Heart right ventricle (tissue), 16 donors: ENCODE measurements around the gene REEP1. TPM values are rescaled to one million over a fixed set of nuclear protein-coding genes. Genes with fewer than 3 reads are reported as not detected.
A peak's percentile ranks its signal among the peaks of the same experiment; 100 is the strongest.

Experiments used
- ATAC-seq, 8 donors: fragments of 200-7000 bp; cut with Tn5 transposase; one replicate each; pipeline ENCODE4 v1.9.1; 2020; ENCODE audit warnings: mild to moderate bottlenecking in 8 of 8, moderate library complexity in 8 of 8, moderate number of reproducible peaks in 1 of 8
- DNase-seq, 2 donors: peaks; one replicate each; pipeline ENCODE4 v3.0.0-alpha.2; 2020
- H3K27ac ChIP-seq, 10 donors: fragments of 200-600 bp; sonication (generic) in 2 of 10; one replicate each; pipeline versions ENCODE4 v1.5.0 to v1.8.0; 2020 to 2022; ENCODE audit warnings: mild to moderate bottlenecking in 3 of 10
- H3K27me3 ChIP-seq, 7 donors: fragments of 200-600 bp; one replicate each; pipeline ENCODE4 v1.8.0; 2021 to 2022; ENCODE audit warnings: mild to moderate bottlenecking in 2 of 7
- H3K36me3 ChIP-seq, 9 donors: fragments of 200-600 bp; sonication (generic) in 1 of 9; one replicate each; pipeline versions ENCODE4 v1.5.0 to v1.8.0; 2020 to 2022; ENCODE audit warnings: mild to moderate bottlenecking in 2 of 9
- H3K4me1 ChIP-seq, 9 donors: fragments of 200-600 bp; sonication (generic) in 1 of 9; one replicate each; pipeline versions ENCODE4 v1.5.0 to v1.8.0; 2020 to 2022; ENCODE audit warnings: mild to moderate bottlenecking in 4 of 9
- H3K4me3 ChIP-seq, 10 donors: fragments of 200-600 bp; sonication (generic) in 2 of 10; one replicate each; pipeline versions ENCODE4 v1.5.0 to v1.8.0; 2020 to 2022; ENCODE audit warnings: mild to moderate bottlenecking in 7 of 10, moderate library complexity in 2 of 10
- H3K9me3 ChIP-seq, 11 donors: fragments of 200-600 bp in 10 of 11; sonication (generic) in 2 of 11; one replicate each; pipeline versions ENCODE4 v1.5.0 to v1.8.0; 2013 to 2022; ENCODE audit warnings: mild to moderate bottlenecking in 2 of 11, control low read depth in 1 of 11, moderate library complexity in 1 of 11
- WGBS, 2 donors: extraction: QIAGEN DNeasy Blood & Tissue Kit; methylation state at CpG; one replicate each; pipeline ENCODE4 v1.1.7; 2013; ENCODE audit warnings: inconsistent platforms in 1 of 2; 5-methylcytosine and 5-hydroxymethylcytosine counted together
- intact Hi-C, 10 donors: fragments of 100-400 bp; cut with DNase I; formaldehyde crosslinking; loops; one replicate each; pipeline versions ENCODE4 v1.11.1 to v1.14.2; 2022
- polyA plus RNA-seq, 2 donors: library from polyadenylated mRNA; stranded (reverse); fragments of 200-250 nt; gene quantifications; one replicate each; pipeline ENCODE4 v1.2.3, GENCODE V29; 2013
- total RNA-seq, 10 donors: library from RNA; stranded (reverse); fragmentation: NEBNext Ultra II Directional in 3 of 10; extraction: Animal tissue kit (Norgen Biotek cat#: 25700) in 3 of 10; gene quantifications; one replicate each; pipeline versions ENCODE4 v1.2.1 to v1.2.4, GENCODE V29; 2021 to 2023
- TF ChIP-seq, protein P1 (sequence below), 9 donors: fragments of 200-600 bp; sonication (generic) in 2 of 9; IDR thresholded peaks; one replicate each; pipeline versions ENCODE4 v1.5.0 to v1.8.0; 2021 to 2022; ENCODE audit warnings: antibody characterized with exemption in 9 of 9, mild to moderate bottlenecking in 5 of 9, moderate library complexity in 1 of 9
- donor health status: Arrhythmogenic right ventricular cardiomyopathy.
- donor health status: ischemic (EF 13 %, LVEDD 7.1; RV severe dilation, severe dysfunction).
- donor health status: healthy with polysubstance abuse.
- donor health status: DM: no; HTN: yes; CAD: no.
- donor health status: DM: no; HTN: no; CAD: no.
- donor health status: ischemic (EF 25% LVEDD 6.9; RV normal size, moderate dysfunction).
- donor health status: ischemic (EF 25% LVEDD 5.7; RV mildly dilated, moderate dysfunction).
- donor health status: healthy.
- donor health status: DM: yes; HTN: yes; CAD: no.
- donor health status: Ischemic cardiomyopathy.
- donor health status: ischemic (EF 35%, LVEDD 5.7; RV mildly dilated, moderate dysfunction).
- donor health status: nonischemic (EF 11% LVEDD 7.7; RV severe dilation, severe dysfunction).
- donor health status: DM: yes; HTN: yes; CAD: no.
- donor health status: PGD.
- donor health status: ischemic (EF 29% LVEDD 5.4; RV normal size, mild dysfunction).
- donor health status: nonischemic (EF 23%, LVEDD 6.1; RV moderate dilation, normal function).

Gene REEP1
- total and polyA plus RNA-seq, 12 donors: 15.2 to 30.5 (median 25.6) TPM

DNA sequence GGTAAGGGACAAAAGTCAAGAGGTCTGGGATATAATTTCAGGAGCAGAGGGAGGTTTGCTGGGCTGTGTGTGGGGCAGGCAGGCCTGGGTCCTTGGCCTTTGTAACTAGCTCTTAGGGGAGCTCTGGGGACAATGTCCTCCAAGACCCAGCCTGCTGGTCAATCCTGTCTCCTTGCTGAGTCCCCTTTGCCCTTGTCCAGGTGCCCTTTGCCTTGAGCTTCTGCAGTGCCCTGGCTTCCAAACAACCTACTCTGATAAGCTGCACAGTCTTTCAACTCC, 30.0 kb upstream of the REEP1 start:
- Histone ChIP-seq H3K4me1 (peaks cover 0 to 19% (median 7%) of the 10 kb centered on the region in 9 donors), H3K36me3 (no peaks in the 10 kb centered on the region), H3K27me3 (no peaks in the 10 kb centered on the region), H3K9me3 (peaks cover 0 to 9% (median 0%) of the 10 kb centered on the region in 11 donors), H3K27ac (no peak overlapping the region), H3K4me3 (no peak overlapping the region)
- intact Hi-C loops: loop anchor here in 5 of 10 donors (2.0 to 10.0 kb wide), 7 partner anchors 53 to 150 kb away; no protein-coding TSS in a partner anchor
- no peak for DNase-seq
- ATAC-seq: peak in 5 of 8 donors; percentile 6 to 28 (median 10)
- TF ChIP-seq, protein P1, sequence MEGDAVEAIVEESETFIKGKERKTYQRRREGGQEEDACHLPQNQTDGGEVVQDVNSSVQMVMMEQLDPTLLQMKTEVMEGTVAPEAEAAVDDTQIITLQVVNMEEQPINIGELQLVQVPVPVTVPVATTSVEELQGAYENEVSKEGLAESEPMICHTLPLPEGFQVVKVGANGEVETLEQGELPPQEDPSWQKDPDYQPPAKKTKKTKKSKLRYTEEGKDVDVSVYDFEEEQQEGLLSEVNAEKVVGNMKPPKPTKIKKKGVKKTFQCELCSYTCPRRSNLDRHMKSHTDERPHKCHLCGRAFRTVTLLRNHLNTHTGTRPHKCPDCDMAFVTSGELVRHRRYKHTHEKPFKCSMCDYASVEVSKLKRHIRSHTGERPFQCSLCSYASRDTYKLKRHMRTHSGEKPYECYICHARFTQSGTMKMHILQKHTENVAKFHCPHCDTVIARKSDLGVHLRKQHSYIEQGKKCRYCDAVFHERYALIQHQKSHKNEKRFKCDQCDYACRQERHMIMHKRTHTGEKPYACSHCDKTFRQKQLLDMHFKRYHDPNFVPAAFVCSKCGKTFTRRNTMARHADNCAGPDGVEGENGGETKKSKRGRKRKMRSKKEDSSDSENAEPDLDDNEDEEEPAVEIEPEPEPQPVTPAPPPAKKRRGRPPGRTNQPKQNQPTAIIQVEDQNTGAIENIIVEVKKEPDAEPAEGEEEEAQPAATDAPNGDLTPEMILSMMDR (IDR thresholded peaks at IDR 0.05): no peak

DNA sequence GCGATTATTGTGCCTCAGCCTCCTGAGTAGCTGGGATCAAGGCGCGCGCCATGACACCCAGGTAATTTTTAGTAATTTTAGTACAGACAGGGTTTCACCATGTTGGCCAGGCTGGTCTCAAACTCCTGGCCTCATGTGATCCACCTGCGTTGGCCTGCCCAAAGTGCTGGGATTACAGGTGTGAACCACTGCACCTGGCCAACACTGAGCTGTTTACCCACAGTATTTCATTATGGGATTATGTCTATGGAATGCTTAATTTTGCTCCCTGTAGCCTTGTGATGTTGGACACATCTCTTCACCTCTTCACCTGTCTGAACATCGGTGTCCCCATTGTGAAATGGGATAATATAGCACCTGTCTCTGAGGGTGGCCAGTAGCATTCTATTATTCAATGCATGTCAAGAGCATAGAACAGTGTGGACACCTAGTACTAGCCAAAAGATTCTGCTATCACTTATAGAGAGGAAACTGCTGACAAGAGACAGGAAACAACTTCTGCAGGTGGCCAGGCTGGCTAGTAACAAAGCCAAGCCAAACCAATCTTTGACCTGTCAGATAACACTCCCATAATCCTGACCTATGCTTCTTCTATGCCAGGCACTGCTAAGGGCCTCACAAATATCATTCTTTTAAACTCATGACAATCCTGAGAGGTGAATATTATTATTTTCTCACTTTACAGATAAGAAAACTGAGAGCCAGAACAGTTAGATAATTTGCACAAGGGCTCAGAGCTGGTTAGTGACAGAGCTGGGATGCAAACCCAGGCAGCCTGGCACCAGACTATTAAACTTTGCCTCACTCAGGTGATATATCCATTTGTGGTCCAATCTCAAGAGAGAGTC, 29.4 kb upstream of the REEP1 start:
- peaks cover 0 to 19% (median 7%) of the 10 kb centered on the region in 9 donors for H3K4me1 ChIP-seq
- no peak overlapping the region for H3K27ac ChIP-seq
- peak in 5 of 8 donors; percentile 37 to 49 (median 47) for ATAC-seq
- DNase-seq: no peak
- TF ChIP-seq, protein P1 (IDR thresholded peaks at IDR 0.05): no peak
- 82 to 91% methylated on average over 6 of the region's 6 CpGs for WGBS, 2 donors
- intact Hi-C loops: loop anchor here in 5 of 10 donors (2.0 to 10.0 kb wide), 7 partner anchors 52 to 150 kb away; no protein-coding TSS in a partner anchor
- no peak overlapping the region for H3K4me3 ChIP-seq
- H3K36me3 ChIP-seq: no peaks in the 10 kb centered on the region
- H3K9me3 ChIP-seq: peaks cover 0 to 9% (median 0%) of the 10 kb centered on the region in 11 donors
- H3K27me3 ChIP-seq: no peaks in the 10 kb centered on the region

DNA sequence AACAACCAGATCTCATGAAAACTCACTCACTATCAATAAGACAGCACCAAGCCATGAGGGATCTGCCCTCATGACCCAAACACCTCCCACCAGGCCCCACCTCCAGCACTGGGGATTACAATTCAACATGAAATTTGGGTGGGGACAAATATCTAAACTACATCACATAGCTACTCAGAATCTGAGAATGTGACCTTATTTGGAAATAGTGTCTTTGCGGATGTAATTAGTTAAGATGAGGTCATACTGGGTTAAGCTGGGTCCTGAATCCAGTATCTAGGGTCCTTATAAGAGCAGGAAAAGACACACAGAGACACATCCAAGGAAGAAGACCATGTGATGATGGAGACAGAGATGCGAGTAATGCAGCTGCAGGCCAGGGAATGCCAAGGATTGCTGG, 27.5 kb upstream of the REEP1 start:
- Histone ChIP-seq H3K4me1 (peaks cover 0 to 19% (median 7%) of the 10 kb centered on the region in 9 donors), H3K36me3 (no peaks in the 10 kb centered on the region), H3K9me3 (no peaks in the 10 kb centered on the region), H3K4me3 (no peak overlapping the region), H3K27me3 (no peaks in the 10 kb centered on the region), H3K27ac (no peak overlapping the region)
- DNase-seq: no peak
- TF ChIP-seq, protein P1 (IDR thresholded peaks at IDR 0.05): no peak
- WGBS, 2 donors: 87 to 88% methylated on average over 2 of the region's 2 CpGs
- intact Hi-C loops: loop anchor here in 4 of 10 donors (5.0 to 10.0 kb wide), 6 partner anchors 50 to 148 kb away; no protein-coding TSS in a partner anchor
- ATAC-seq: no peak

DNA sequence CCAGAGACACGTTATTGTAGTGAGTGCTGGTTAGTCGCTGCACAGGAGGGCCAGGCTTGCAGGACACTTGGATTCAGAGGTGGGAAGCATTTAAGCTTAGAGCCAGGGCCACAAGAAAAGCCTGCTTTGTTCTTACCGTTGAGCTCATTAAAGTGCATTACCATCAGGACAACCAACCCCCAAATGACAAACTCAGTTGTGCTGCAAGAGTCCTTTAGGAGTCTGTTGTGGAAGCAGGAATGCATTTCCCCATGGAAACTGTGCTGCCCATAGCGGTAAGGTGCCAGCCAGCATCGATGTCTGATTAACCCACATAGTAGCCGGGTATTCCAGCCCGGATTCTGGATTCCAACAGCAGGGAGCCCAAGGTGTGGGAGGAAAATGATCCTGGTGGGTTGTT, 23.4 kb upstream of the REEP1 start:
- 57 to 58% methylated on average over 7 of the region's 7 CpGs for WGBS, 2 donors
- DNase-seq (no peak), ATAC-seq (no peak)
- Histone ChIP-seq H3K4me1 (no peaks in the 10 kb centered on the region), H3K36me3 (no peaks in the 10 kb centered on the region), H3K27me3 (no peaks in the 10 kb centered on the region), H3K9me3 (no peaks in the 10 kb centered on the region), H3K4me3 (no peak overlapping the region), H3K27ac (no peak overlapping the region)
- TF ChIP-seq, protein P1 (IDR thresholded peaks at IDR 0.05): no peak
- intact Hi-C loops: loop anchor here in 2 of 10 donors (10.0 kb wide), 2 partner anchors 46 to 66 kb away; no protein-coding TSS in a partner anchor
